GM23248 (cell line): ENCODE data around the gene GRID2IP. TPM values are rescaled to one million over a fixed set of nuclear protein-coding genes. Genes with fewer than 3 reads are reported as not detected.
"Not testable (repeated sequence)": the region's sequence is repeated elsewhere in the genome, so short reads cannot be mapped to it uniquely, and the experiment has no call there.

Experiments used
- DNase-seq: peaks from one replicate; pipeline ENCODE4 v3.0.0-alpha.2; 2015
- H2AFZ ChIP-seq: fragments of 200-600 bp; sonication (generic); 2 replicates; pipeline ENCODE4 v1.6.1; 2016; ENCODE audit warnings: antibody characterized with exemption
- H3F3A ChIP-seq: fragments of 200-600 bp; sonication (generic); 2 replicates; pipeline ENCODE4 v1.6.1; 2016; ENCODE audit warnings: mild to moderate bottlenecking, antibody characterized with exemption, mixed run types; ENCODE audit not compliant: insufficient read depth
- H3K27ac ChIP-seq: fragments of 200-600 bp; sonication (generic); 2 replicates; pipeline ENCODE4 v1.5.1; 2016; ENCODE audit warnings: mild to moderate bottlenecking
- H3K27me3 ChIP-seq: fragments of 200-600 bp; sonication (generic); replicated peaks from 2 replicates; pipeline ENCODE4 v1.6.1; 2016; ENCODE audit warnings: mild to moderate bottlenecking; ENCODE audit not compliant: insufficient read depth
- H3K36me3 ChIP-seq: fragments of 200-600 bp; sonication (generic); 2 replicates; pipeline ENCODE4 v1.6.1; 2016; ENCODE audit warnings: low read depth, mild to moderate bottlenecking
- H3K4me1 ChIP-seq: fragments of 200-600 bp; sonication (generic); 2 replicates; pipeline ENCODE4 v1.6.1; 2016; ENCODE audit warnings: mild to moderate bottlenecking; ENCODE audit not compliant: insufficient read depth
- H3K4me2 ChIP-seq: fragments of 200-600 bp; sonication (generic); one replicate; pipeline ENCODE4 v1.6.1; 2016; ENCODE audit warnings: mild to moderate bottlenecking; ENCODE audit not compliant: unreplicated experiment
- H3K4me3 ChIP-seq: fragments of 200-600 bp; sonication (generic); 2 replicates; pipeline ENCODE4 v1.5.1; 2016; ENCODE audit warnings: mild to moderate bottlenecking
- H3K79me2 ChIP-seq: fragments of 200-600 bp; sonication (generic); 2 replicates; pipeline ENCODE4 v1.6.1; 2016; ENCODE audit warnings: mild to moderate bottlenecking; ENCODE audit not compliant: insufficient read depth
- H3K9ac ChIP-seq: fragments of 200-600 bp; sonication (generic); 2 replicates; pipeline ENCODE4 v1.6.1; 2016; ENCODE audit warnings: mild to moderate bottlenecking
- H3K9me2 ChIP-seq: fragments of 200-600 bp; sonication (generic); 2 replicates; pipeline ENCODE4 v1.6.1; 2016; ENCODE audit warnings: mixed run types, mild to moderate bottlenecking, moderate library complexity; ENCODE audit not compliant: insufficient read depth
- H3K9me3 ChIP-seq: fragments of 200-600 bp; sonication (generic); one replicate; pipeline ENCODE4 v1.6.1; 2017; ENCODE audit warnings: low read depth
- H4K20me1 ChIP-seq: fragments of 200-600 bp; sonication (generic); 2 replicates; pipeline ENCODE4 v1.6.0; 2016; ENCODE audit not compliant: insufficient read depth
- EZH2 ChIP-seq: fragments of 200-600 bp; sonication (generic); IDR thresholded peaks from 2 replicates; pipeline ENCODE4 v1.6.1; 2018; ENCODE audit warnings: antibody characterized with exemption, mild to moderate bottlenecking; ENCODE audit not compliant: insufficient read depth, poor library complexity, severe bottlenecking
- EZH2phosphoT487 ChIP-seq: fragments of 200-600 bp; sonication (generic); IDR thresholded peaks from 2 replicates; pipeline ENCODE4 v1.6.1; 2018; ENCODE audit warnings: antibody characterized with exemption, moderate library complexity, mild to moderate bottlenecking, low read depth; ENCODE audit not compliant: insufficient read depth
- WGBS, 2 experiments: methylation state at CpG; one replicate each; pipeline ENCODE4 v1.1.6; 2015 to 2017; ENCODE audit warnings: low lambda C conversion rate in 2 of 2, low coverage in 1 of 2; ENCODE audit errors: missing lambda C conversion rate in 2 of 2; 5-methylcytosine and 5-hydroxymethylcytosine counted together
- in situ Hi-C: fragments of 300-500 bp; cut with MboI; formaldehyde crosslinking; loops from 2 replicates; pipeline ENCODE4 v1.15.0; 2020
- polyA plus RNA-seq: library from polyadenylated mRNA; unstranded; fragments of >200 nt; fragmentation: Nextera tagmentation; extraction: Ambion mirVana; gene quantifications from 2 replicates; pipeline ENCODE4 v1.2.1, GENCODE V29; 2016
- total RNA-seq: library from RNA; depleted of rRNA; stranded (reverse); fragments of >200 nt; shearing (Covaris generic); gene quantifications from 2 replicates; pipeline ENCODE4 v1.2.3, GENCODE V29; 2014

The GRID2IP gene
- total and polyA plus RNA-seq, 2 experiments from 2014 or later, result not detected

DNA sequence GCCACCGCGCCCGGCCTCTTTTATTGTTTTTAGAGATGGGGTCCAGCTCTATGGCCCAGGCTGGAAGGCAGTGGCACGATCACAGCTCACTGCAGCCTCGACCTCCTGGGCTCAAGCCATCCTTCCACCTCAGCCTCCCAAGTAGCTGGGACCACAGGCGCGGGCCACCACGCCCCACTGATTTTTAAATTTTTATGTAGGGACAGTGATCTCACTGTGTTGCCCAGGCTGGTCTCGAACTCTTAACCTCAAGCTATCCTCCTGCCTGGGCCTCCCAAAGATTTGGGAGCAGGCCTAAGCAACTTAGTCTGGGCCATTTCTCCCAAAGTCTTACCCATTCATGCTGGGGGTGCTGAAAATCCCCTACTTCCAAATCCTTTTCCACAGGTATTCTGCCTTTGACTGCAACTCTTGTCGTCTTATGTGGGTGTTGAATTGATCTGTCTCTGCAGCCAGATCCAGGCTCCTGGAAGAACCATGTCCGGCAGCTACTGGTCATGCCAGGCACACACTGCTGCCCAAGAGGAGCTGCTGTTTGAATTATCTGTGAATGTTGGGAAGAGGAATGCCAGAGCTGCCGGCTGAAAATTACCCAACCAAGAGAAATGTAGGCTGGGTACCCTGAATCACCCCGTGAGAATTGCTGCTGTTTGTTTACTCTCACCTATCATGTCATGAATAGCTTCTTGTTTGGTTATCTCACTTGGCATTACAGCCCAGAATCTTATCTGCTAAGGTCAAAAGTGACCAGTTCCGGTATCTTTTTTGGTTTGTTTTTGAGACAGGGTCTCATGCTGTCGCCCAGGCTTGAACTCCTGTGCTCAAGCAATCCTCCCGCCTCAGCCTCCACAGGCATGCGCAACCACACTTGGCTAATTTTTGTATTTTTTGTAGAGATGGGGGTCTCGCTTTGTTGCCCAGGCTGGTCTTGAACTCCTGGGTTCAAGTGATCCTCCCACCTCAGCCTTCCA, 27.1 kb upstream of the GRID2IP start:
- H3K9ac ChIP-seq, result peak overlapping the region; percentile 95
- H3K4me2 ChIP-seq, result peak overlapping the region; percentile 79
- no peaks in the 10 kb centered on the region for H3F3A ChIP-seq
- no peaks in the 10 kb centered on the region for H4K20me1 ChIP-seq
- H3K36me3 ChIP-seq, result peaks cover 5% of the 10 kb centered on the region; the same call in 1 of the 2 replicates
- 0 out of 2 replicates have a peak, but pooled peaks cover 6% of the 10 kb centered on the region for H3K4me1 ChIP-seq
- H3K9me3 ChIP-seq, result no peaks in the 10 kb centered on the region
- DNase-seq, result peak; percentile 35
- H2AFZ ChIP-seq, result peak overlapping the region; percentile 95
- H3K4me3 ChIP-seq, result peak overlapping the region; percentile 88
- no peaks in the 10 kb centered on the region for H3K9me2 ChIP-seq
- peak overlapping the region; percentile 91 for H3K27ac ChIP-seq
- H3K27me3 ChIP-seq, result no peaks in the 10 kb centered on the region
- 85 to 88% methylated on average over 16 to 18 of the region's 18 CpGs for WGBS, 2 experiments
- H3K79me2 ChIP-seq, result 0 out of 2 replicates have a peak, but pooled peaks cover 6% of the 10 kb centered on the region
- TF ChIP-seq EZH2phosphoT487, result no peak
- no peak for TF ChIP-seq EZH2
- in situ Hi-C loops, result loop anchor here (25.0 kb wide), 1 partner anchor 359 kb away; no protein-coding TSS in a partner anchor

DNA sequence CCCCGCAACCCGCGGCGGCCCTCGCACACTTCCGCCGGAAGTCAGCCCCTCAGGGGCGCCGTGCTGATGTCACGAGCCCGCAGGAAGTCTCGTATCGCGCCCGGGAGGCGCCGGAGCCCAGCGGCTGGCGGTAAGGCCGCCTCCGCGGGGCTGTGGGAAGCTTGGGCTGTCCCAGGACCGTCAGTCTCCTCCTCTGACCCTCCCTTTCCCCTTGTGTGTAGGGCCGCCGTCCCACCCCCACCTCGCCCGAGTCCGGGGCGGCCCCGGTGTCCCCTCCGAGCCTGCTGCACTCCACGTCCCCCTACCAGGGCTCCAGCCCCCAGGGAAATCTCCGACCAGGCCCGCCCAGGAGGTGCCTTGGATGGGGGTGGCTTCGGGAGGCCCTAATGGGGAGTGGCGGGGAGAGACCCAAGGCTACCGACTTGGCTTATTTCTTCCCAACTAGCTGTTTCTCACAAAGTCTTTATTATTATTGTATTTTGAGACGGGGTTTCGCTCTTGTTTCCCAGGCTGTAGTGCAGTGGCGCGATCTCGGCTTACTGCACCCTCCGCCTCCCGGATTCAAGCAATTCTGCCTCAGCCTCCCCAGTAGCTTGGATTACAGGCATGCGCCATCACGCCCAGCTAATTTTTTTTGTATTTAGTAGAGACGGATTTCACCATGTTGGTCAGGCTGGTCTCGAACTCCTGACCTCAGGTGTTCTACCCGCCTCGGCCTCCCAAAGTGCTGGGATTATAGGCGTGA, 26.3 kb upstream of the GRID2IP start, which contains the start of gene ZDHHC4:
Gene ZDHHC4 (plus strand): TSS at position 86 of the 745 bp plus-strand sequence. CDS start 3,108 bp downstream, outside the sequence.
- H3K4me1 ChIP-seq, result 0 out of 2 replicates have a peak, but pooled peaks cover 6% of the 10 kb centered on the region
- peak within 1 kb of the TSS; percentile 88 for H3K4me3 ChIP-seq
- H3K9me2 ChIP-seq, result no peaks in the 10 kb centered on the region
- H3K9ac ChIP-seq, result peak within 1 kb of the TSS; percentile 95
- peak; percentile 97 for DNase-seq
- TF ChIP-seq EZH2, result no peak
- TF ChIP-seq EZH2phosphoT487, result no peak
- H3K27ac ChIP-seq, result peak within 1 kb of the TSS; percentile 91
- in situ Hi-C loops, result loop anchor here (25.0 kb wide), 1 partner anchor 360 kb away; no protein-coding TSS in a partner anchor
- peak within 1 kb of the TSS; percentile 95 for H2AFZ ChIP-seq
- peaks cover 5% of the 10 kb centered on the region; the same call in 1 of the 2 replicates for H3K36me3 ChIP-seq
- 14 to 15% methylated on average over 40 to 45 of the region's 51 CpGs for WGBS, 2 experiments
- 0 out of 2 replicates have a peak, but pooled peaks cover 6% of the 10 kb centered on the region for H3K79me2 ChIP-seq
- H3K4me2 ChIP-seq, result peak within 1 kb of the TSS; percentile 79
- no peaks in the 10 kb centered on the region for H3K9me3 ChIP-seq
- no peaks in the 10 kb centered on the region for H3F3A ChIP-seq
- H3K27me3 ChIP-seq, result no peaks in the 10 kb centered on the region
- no peaks in the 10 kb centered on the region for H4K20me1 ChIP-seq

DNA sequence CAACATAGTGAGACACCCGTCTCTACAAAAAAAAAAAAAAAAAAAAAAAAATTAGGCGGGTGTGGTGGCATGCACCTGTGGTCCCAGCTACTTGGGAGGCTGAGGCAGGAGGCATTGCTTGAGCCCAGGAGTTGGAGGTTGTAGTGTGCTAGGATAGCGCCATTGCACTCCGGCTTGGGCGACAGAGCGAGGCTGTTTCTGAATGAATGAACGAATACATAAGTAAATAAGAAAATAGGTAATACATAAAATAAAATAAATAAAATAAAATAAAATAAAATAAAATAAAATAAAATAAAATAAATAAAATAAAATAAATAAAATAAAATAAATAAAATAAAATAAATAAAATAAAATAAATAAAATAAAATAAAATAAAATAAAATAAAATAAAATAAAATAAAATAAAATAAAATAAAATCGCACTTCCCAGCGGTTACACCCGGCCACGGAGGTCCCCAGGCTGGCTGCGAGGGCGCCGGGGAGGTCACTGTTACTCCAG, 25.7 kb upstream of the GRID2IP start:
- peak; percentile 18 for DNase-seq
- H3K9me2 ChIP-seq, H3K9me3 ChIP-seq, H3K36me3 ChIP-seq, H4K20me1 ChIP-seq, H3K27me3 ChIP-seq, H3F3A ChIP-seq, H3K4me1 ChIP-seq, H3K79me2 ChIP-seq: not testable (repeated sequence)
- in situ Hi-C loops, result loop anchor here (25.0 kb wide), 1 partner anchor 360 kb away; no protein-coding TSS in a partner anchor
- Histone ChIP-seq H3K27ac (peak overlapping the region; percentile 91), H3K9ac (peak overlapping the region; percentile 95), H3K4me2 (peak overlapping the region; percentile 79), H3K4me3 (peak overlapping the region; percentile 88), H2AFZ (peak overlapping the region; percentile 95)
- 21 to 31% methylated on average over 14 of the region's 14 CpGs for WGBS, 2 experiments
